Ascending aorta (tissue), 2 donors: Measurements from ENCODE around the gene PDSS2. TPM values are rescaled to one million over a fixed set of nuclear protein-coding genes. Genes with fewer than 3 reads are reported as not detected.

Source experiments
- DNase-seq, 2 donors: peaks; one replicate each; pipeline ENCODE4 v3.0.0-alpha.2; 2019; ENCODE audit warnings: low spot score in 2 of 2
- H3K27ac ChIP-seq, 2 donors: fragments of 200-600 bp; sonication (generic); one replicate each; pipeline ENCODE4 v1.5.1; 2016 to 2017; ENCODE audit warnings: mild to moderate bottlenecking in 1 of 2
- H3K27me3 ChIP-seq: fragments of 200-600 bp; sonication (generic); one replicate; pipeline ENCODE4 v1.5.1; 2017
- H3K36me3 ChIP-seq, 2 donors: fragments of 200-600 bp; sonication (generic); one replicate each; pipeline ENCODE4 v1.5.1; 2016
- H3K4me1 ChIP-seq, 2 donors: fragments of 200-600 bp; sonication (generic); one replicate each; pipeline ENCODE4 v1.5.1; 2016 to 2017; ENCODE audit warnings: mild to moderate bottlenecking in 1 of 2
- H3K4me3 ChIP-seq, 2 donors: fragments of 200-600 bp; sonication (generic); one replicate each; pipeline ENCODE4 v1.5.1; 2016 to 2017; ENCODE audit warnings: mild to moderate bottlenecking in 1 of 2
- H3K9me3 ChIP-seq, 2 donors: fragments of 200-600 bp; sonication (generic); one replicate each; pipeline ENCODE4 v1.5.1; 2016
- intact Hi-C: fragments of 100-400 bp; cut with DNase I; formaldehyde crosslinking; loops from one replicate; pipeline ENCODE4 v1.15.1; 2023
- total RNA-seq: library from RNA; depleted of rRNA; stranded (reverse); fragments of >200 nt; gene quantifications from one replicate; pipeline ENCODE4 v1.1.0, GENCODE V29; 2016
- TF ChIP-seq, protein P1 (sequence below), 3 experiments: fragments of 200-600 bp in 2 of 3; fragments of 450-650 bp in 1 of 3; sonication (generic) in 2 of 3; IDR thresholded peaks; one replicate each; pipeline ENCODE4 v1.5.1; 2016 to 2019; ENCODE audit warnings: antibody characterized with exemption in 3 of 3, mild to moderate bottlenecking in 1 of 3, moderate library complexity in 1 of 3

The PDSS2 gene
- total RNA-seq, 1 donor from 2014 or later: 0.85 TPM

DNA sequence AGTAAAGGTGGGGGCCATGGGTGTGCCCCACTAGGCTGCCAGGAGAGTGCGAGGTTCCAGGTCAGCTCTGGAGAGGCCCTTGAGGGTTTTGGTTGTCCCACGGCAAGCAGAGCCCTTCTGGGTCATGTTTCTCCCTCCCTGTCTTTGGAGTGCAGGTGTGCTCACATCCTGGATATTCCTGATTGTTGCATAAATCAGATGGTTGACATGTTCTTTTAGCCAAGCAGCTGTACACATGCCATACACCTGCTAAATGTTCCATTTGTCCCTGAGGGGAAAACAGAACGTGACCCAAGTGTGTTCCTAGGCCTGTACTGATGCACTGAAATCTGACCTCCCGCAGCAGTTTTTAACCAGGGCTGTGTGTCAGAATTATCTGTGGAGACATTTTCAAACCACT is 266.5 kb downstream of the PDSS2 start:
- intact Hi-C loops: no loop called here
- TF ChIP-seq, protein P1, sequence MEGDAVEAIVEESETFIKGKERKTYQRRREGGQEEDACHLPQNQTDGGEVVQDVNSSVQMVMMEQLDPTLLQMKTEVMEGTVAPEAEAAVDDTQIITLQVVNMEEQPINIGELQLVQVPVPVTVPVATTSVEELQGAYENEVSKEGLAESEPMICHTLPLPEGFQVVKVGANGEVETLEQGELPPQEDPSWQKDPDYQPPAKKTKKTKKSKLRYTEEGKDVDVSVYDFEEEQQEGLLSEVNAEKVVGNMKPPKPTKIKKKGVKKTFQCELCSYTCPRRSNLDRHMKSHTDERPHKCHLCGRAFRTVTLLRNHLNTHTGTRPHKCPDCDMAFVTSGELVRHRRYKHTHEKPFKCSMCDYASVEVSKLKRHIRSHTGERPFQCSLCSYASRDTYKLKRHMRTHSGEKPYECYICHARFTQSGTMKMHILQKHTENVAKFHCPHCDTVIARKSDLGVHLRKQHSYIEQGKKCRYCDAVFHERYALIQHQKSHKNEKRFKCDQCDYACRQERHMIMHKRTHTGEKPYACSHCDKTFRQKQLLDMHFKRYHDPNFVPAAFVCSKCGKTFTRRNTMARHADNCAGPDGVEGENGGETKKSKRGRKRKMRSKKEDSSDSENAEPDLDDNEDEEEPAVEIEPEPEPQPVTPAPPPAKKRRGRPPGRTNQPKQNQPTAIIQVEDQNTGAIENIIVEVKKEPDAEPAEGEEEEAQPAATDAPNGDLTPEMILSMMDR (IDR thresholded peaks at IDR 0.05): no peak
- no peaks in the 10 kb centered on the region for H3K9me3 ChIP-seq

DNA sequence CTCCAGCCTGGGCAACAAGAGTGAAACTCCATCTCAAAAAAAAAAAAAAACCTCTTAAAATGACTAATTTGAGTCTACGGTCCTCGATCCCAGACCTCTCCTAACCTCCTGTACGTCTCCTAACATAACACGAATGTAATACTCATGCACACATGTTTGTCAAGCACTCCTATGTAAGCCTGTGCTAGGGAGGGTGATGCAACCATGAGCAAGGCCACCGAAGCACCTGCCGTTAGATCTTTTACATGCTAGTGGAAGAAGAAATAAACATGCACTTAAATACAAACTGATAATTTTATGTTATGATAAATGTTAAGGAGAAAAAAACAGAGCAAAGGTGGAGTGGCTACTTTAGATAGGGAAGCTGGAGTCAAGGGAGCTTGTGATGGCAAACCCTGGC is 271.7 kb downstream of the PDSS2 start:
- TF ChIP-seq, protein P1 (IDR thresholded peaks at IDR 0.05): no peak
- H3K27me3 ChIP-seq: no peaks in the 10 kb centered on the region
- H3K4me3 ChIP-seq: no peak overlapping the region
- H3K36me3 ChIP-seq: peaks cover 0 to 3% of the 10 kb centered on the region in 2 donors
- DNase-seq: no peak
- no peaks in the 10 kb centered on the region for H3K9me3 ChIP-seq
- intact Hi-C loops: no loop called here
- H3K4me1 ChIP-seq: no peaks in the 10 kb centered on the region
- H3K27ac ChIP-seq: no peak overlapping the region

More for the DNA sequence above, 266.5 kb downstream of the PDSS2 start:
- Histone ChIP-seq H3K4me3 (no peak overlapping the region), H3K27ac (no peak overlapping the region), H3K27me3 (no peaks in the 10 kb centered on the region), H3K36me3 (peaks cover 0 to 7% of the 10 kb centered on the region in 2 donors), H3K4me1 (no peaks in the 10 kb centered on the region)
- no peak for DNase-seq

DNA sequence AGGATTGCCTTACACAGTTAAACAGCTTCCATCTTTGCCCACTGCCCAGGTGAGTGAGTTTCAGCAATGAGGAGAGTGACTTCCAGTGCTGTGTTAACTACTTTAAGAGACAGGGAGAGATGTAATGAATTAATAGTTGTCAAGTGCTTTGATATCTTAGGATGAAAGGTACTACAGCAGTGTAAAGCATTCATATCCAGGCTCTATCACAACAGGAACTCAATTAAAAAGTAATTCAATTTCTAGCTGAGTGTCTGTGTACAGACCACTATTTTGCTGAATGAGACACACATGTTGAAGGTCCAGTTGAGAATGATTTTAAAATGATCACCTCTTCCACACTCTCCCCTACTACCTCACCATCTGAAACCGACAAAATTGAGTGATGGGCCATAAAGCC is 273.3 kb downstream of the PDSS2 start:
- intact Hi-C loops: no loop called here
- no peak for DNase-seq
- Histone ChIP-seq H3K27ac (no peak overlapping the region), H3K4me3 (no peak overlapping the region), H3K4me1 (no peaks in the 10 kb centered on the region), H3K9me3 (no peaks in the 10 kb centered on the region), H3K36me3 (no peaks in the 10 kb centered on the region), H3K27me3 (no peaks in the 10 kb centered on the region)
- TF ChIP-seq, protein P1 (IDR thresholded peaks at IDR 0.05): no peak

DNA sequence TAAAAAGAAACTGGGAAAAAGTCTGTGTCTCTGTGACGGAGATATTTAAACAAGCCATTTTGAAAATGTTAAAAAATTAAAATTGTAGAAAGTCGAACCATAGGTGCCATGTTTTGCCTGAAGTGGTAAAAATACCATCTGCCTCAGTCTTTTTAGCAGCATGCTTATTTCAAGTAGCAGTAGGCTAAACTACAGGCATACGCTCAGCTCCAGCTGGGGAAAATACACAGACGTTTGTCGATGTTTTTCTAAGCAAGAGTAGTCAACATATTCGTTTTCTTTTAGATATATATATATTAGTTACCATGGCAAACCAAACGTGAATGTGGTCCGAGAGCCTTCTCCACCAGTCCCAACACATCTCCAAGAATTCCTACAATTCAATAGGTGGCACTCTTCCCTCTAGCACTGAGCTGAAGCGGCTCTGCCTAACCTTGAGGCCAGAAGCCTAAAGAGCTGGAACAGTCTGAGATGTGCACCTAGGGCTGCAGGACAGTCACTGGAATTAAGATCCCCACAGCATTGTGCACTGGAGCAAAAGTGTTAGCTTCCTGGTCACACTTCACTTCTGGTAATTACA is 273.9 kb downstream of the PDSS2 start:
- intact Hi-C loops: no loop called here

DNA sequence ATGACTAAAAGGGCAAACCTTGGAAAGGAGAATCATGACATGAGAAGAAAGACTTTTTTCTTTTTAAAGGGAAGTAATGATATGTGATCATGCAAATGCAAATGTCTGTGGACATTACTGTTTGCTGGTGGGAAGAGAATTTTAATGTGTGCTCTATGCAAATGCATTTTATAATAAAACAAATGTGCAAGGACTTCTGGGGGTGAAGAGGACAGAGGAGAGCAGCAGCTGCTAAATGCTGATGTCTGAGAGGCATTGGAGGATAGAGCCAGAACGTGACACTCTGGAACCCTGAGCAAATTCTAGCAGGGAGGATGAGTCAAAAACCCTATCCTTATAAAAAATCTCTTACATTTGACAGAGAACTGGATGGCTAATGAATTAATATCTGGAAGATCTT is 274.9 kb downstream of the PDSS2 start:
- Histone ChIP-seq H3K4me3 (no peak overlapping the region), H3K36me3 (no peaks in the 10 kb centered on the region), H3K4me1 (no peaks in the 10 kb centered on the region), H3K27me3 (no peaks in the 10 kb centered on the region), H3K27ac (no peak overlapping the region), H3K9me3 (no peaks in the 10 kb centered on the region)
- TF ChIP-seq, protein P1 (IDR thresholded peaks at IDR 0.05): no peak
- DNase-seq: no peak
- intact Hi-C loops: no loop called here

More for the DNA sequence above, 273.9 kb downstream of the PDSS2 start:
- Histone ChIP-seq H3K27me3 (no peaks in the 10 kb centered on the region), H3K4me3 (no peak overlapping the region), H3K36me3 (no peaks in the 10 kb centered on the region), H3K4me1 (no peaks in the 10 kb centered on the region), H3K27ac (no peak overlapping the region), H3K9me3 (no peaks in the 10 kb centered on the region)
- no peak for DNase-seq
- TF ChIP-seq, protein P1 (IDR thresholded peaks at IDR 0.05): no peak

DNA sequence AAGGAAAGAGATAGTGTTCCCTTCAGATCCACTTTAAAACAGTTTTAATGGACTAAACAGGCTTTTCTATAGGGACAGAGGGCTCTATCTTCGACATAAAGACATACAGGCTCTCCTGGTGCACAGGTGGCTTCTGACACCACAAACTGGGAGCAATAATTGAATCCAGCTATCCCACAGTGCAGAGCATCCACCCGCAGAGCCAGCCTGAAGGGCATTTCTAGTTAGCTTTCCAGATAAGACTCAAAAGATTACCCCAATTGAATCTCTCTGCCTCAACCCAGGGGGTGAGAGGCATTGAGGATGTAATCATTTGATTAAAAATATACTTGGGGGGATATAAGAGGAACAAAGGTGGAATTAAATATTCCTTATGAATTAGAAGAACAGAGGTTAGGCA is 279.3 kb downstream of the PDSS2 start:
- no peaks in the 10 kb centered on the region for H3K36me3 ChIP-seq
- H3K4me3 ChIP-seq: no peak overlapping the region
- H3K9me3 ChIP-seq: no peaks in the 10 kb centered on the region
- no peak overlapping the region for H3K27ac ChIP-seq
- intact Hi-C loops: no loop called here
- DNase-seq: no peak
- no peaks in the 10 kb centered on the region for H3K4me1 ChIP-seq
- H3K27me3 ChIP-seq: no peaks in the 10 kb centered on the region
- TF ChIP-seq, protein P1 (IDR thresholded peaks at IDR 0.05): no peak
